Stimulated activated CD8-positive, alpha-beta memory T cell treated with anti-CD3 and anti-CD28 coated beads, Interleukin-7, amount 100 ng/mL, for 4 hours (primary cell): Measurements from ENCODE around the gene PRPF40B.

Experiments
- DNase-seq, 2 donors: peaks; one replicate each; pipeline ENCODE4 v3.0.0-alpha.2; 2020; ENCODE audit warnings: low read depth in 2 of 2

Gene PRPF40B

GRCh38 chr12:49635656-49636055, 12.3 kb downstream of the PRPF40B start:
- DNase-seq, result no peak

GRCh38 chr12:49636574-49636973, 13.2 kb downstream of the PRPF40B start:
- DNase-seq, result no peak

- DNase-seq, result peak; percentile 19 to 21
Measured at GRCh38 chr12:49636979-49637755, 13.8 kb downstream of the PRPF40B start.

GRCh38 chr12:49641748-49642369, 18.5 kb downstream of the PRPF40B start:
- no peak for DNase-seq

- no peak for DNase-seq
Measured at GRCh38 chr12:49642370-49642802, 19.0 kb downstream of the PRPF40B start.

GRCh38 chr12:49643135-49643534, 19.8 kb downstream of the PRPF40B start:
- no peak for DNase-seq

- DNase-seq, result no peak
Measured at GRCh38 chr12:49643961-49644619, 20.7 kb downstream of the PRPF40B start.

GRCh38 chr12:49644620-49644994, 21.2 kb downstream of the PRPF40B start:
- DNase-seq, result peak; percentile 68 to 70

GRCh38 chr12:49645146-49646039, 22.0 kb downstream of the PRPF40B start:
- DNase-seq, result no peak

GRCh38 chr12:49646331-49646830, 23.0 kb downstream of the PRPF40B start:
- no peak for DNase-seq

GRCh38 chr12:49646871-49647654, 23.7 kb downstream of the PRPF40B start:
- no peak for DNase-seq

GRCh38 chr12:49647827-49648711, 24.7 kb downstream of the PRPF40B start:
- no peak for DNase-seq

- DNase-seq, result no peak
Measured at GRCh38 chr12:49648712-49649003, 25.3 kb downstream of the PRPF40B start.

- DNase-seq, result no peak
Measured at GRCh38 chr12:49649445-49649844, 26.1 kb downstream of the PRPF40B start.

GRCh38 chr12:49649892-49650291, 26.5 kb downstream of the PRPF40B start:
- DNase-seq, result no peak

- DNase-seq, result no peak
Measured at GRCh38 chr12:49651855-49652254, 28.5 kb downstream of the PRPF40B start.

GRCh38 chr12:49652921-49653520, 29.7 kb downstream of the PRPF40B start:
- no peak for DNase-seq

GRCh38 chr12:49654715-49655114, 31.4 kb downstream of the PRPF40B start:
- DNase-seq, result no peak

GRCh38 chr12:49655595-49656236, 32.4 kb downstream of the PRPF40B start:
- no peak for DNase-seq
